Stimulated activated CD4-positive, alpha-beta T cell treated with anti-CD3 and anti-CD28 coated beads, Interleukin-1b, Interleukin-23, amount 100 ng/mL, for 1 hour (primary cell): Measurements from ENCODE around the gene TSC22D2.

ENCODE experiments used
- DNase-seq, 2 donors: peaks; one replicate each; pipeline ENCODE4 v3.0.0-alpha.2; 2020; ENCODE audit warnings: low read depth in 2 of 2

The TSC22D2 gene

GRCh38 chr3:150412561-150413231 is 4.6 kb downstream of the TSC22D2 start:
- DNase-seq, result no peak

GRCh38 chr3:150414258-150414657 is 6.2 kb downstream of the TSC22D2 start:
- DNase-seq, result no peak

- DNase-seq, result no peak
These were observed 6.9 kb downstream of the TSC22D2 start for GRCh38 chr3:150414959-150415358.

- DNase-seq, result no peak
These were observed 11.2 kb downstream of the TSC22D2 start for GRCh38 chr3:150419076-150419868.

- DNase-seq, result no peak
These were observed 11.9 kb downstream of the TSC22D2 start for GRCh38 chr3:150419959-150420358.

GRCh38 chr3:150421256-150421655 is 13.2 kb downstream of the TSC22D2 start:
- DNase-seq, result no peak

- no peak for DNase-seq
These were observed 13.9 kb downstream of the TSC22D2 start for GRCh38 chr3:150421799-150422548.

GRCh38 chr3:150422907-150423306 is 14.8 kb downstream of the TSC22D2 start:
- no peak for DNase-seq

- DNase-seq, result no peak
These were observed 15.7 kb downstream of the TSC22D2 start for GRCh38 chr3:150423761-150424160.

- no peak for DNase-seq
These were observed 18.2 kb downstream of the TSC22D2 start for GRCh38 chr3:150426292-150426691.

- DNase-seq, result no peak
These were observed 20.5 kb downstream of the TSC22D2 start for GRCh38 chr3:150428562-150428961.

- no peak for DNase-seq
These were observed 21.9 kb downstream of the TSC22D2 start for GRCh38 chr3:150429767-150430671.

GRCh38 chr3:150433347-150433746 is 25.2 kb downstream of the TSC22D2 start:
- DNase-seq, result no peak

- DNase-seq, result no peak
These were observed 26.1 kb downstream of the TSC22D2 start for GRCh38 chr3:150434234-150434633.

GRCh38 chr3:150436161-150436560 is 28.1 kb downstream of the TSC22D2 start:
- no peak for DNase-seq

- no peak for DNase-seq
These were observed 31.6 kb downstream of the TSC22D2 start for GRCh38 chr3:150439657-150440056.

- no peak for DNase-seq
These were observed 35.2 kb downstream of the TSC22D2 start for GRCh38 chr3:150443331-150443741.

GRCh38 chr3:150444371-150444770 is 36.3 kb downstream of the TSC22D2 start:
- no peak for DNase-seq

GRCh38 chr3:150446470-150446977 is 38.4 kb downstream of the TSC22D2 start:
- DNase-seq, result no peak

GRCh38 chr3:150447084-150447483 is 39.0 kb downstream of the TSC22D2 start:
- no peak for DNase-seq
